GM21360 (cell line): ENCODE results near the gene RPTOR.

Experiments
- ATAC-seq: cut with Tn5 transposase; IDR thresholded peaks from one replicate; pipeline ENCODE4 v1.9.1; 2021; ENCODE audit warnings: mild to moderate bottlenecking, moderate library complexity; ENCODE audit not compliant: unreplicated experiment

RPTOR gene

GRCh38 chr17:80947200-80947940 is 402.7 kb downstream of the RPTOR start:
- ATAC-seq: no peak

- no peak for ATAC-seq
These were observed 403.7 kb downstream of the RPTOR start for GRCh38 chr17:80948019-80948975.

- no peak for ATAC-seq
These were observed 404.4 kb downstream of the RPTOR start for GRCh38 chr17:80948976-80949450.

GRCh38 chr17:80949451-80950421 is 405.1 kb downstream of the RPTOR start:
- ATAC-seq: no peak

GRCh38 chr17:80950466-80951120 is 406.0 kb downstream of the RPTOR start:
- no peak for ATAC-seq

- ATAC-seq: no peak
These were observed 406.8 kb downstream of the RPTOR start for GRCh38 chr17:80951121-80952090.

GRCh38 chr17:80952291-80952690 is 407.7 kb downstream of the RPTOR start:
- no peak for ATAC-seq

- no peak for ATAC-seq
These were observed 409.1 kb downstream of the RPTOR start for GRCh38 chr17:80953471-80954315.

- ATAC-seq: no peak
These were observed 410.4 kb downstream of the RPTOR start for GRCh38 chr17:80955078-80955477.

GRCh38 chr17:80955671-80956280 is 411.1 kb downstream of the RPTOR start:
- no peak for ATAC-seq

- ATAC-seq: no peak
These were observed 411.9 kb downstream of the RPTOR start for GRCh38 chr17:80956321-80957190.

- ATAC-seq: no peak
These were observed 412.9 kb downstream of the RPTOR start for GRCh38 chr17:80957461-80957941.

- no peak for ATAC-seq
These were observed 414.8 kb downstream of the RPTOR start for GRCh38 chr17:80959330-80960036.

GRCh38 chr17:80960037-80960796 is 415.6 kb downstream of the RPTOR start:
- no peak for ATAC-seq

GRCh38 chr17:80960797-80961452 is 416.3 kb downstream of the RPTOR start:
- no peak for ATAC-seq
